ENCODE measurements around the gene IGIP. TPM values are rescaled to one million over a fixed set of nuclear protein-coding genes. Genes with fewer than 3 reads are reported as not detected.

Gene IGIP
- total and polyA plus RNA-seq, 2 donors (not counting 1 experiment from before 2014, with no cell fraction given): 1.3 to 9.9 TPM

GRCh38 chr5:140162781-140163180 lies 37.0 kb downstream of the IGIP start:
- no peak overlapping the region for H3K4me3 ChIP-seq (ENCODE audit: control extremely low read depth in 1 of 5, extremely low read depth in 1 of 5, insufficient read depth in 1 of 5, low read depth in 2 of 5, low read length in 4 of 5)
- no peaks in the 10 kb centered on the region for H3K27me3 ChIP-seq (replicated peaks in 1 of 4; ENCODE audit: control extremely low read depth in 1 of 4, control insufficient read depth in 3 of 4, insufficient read depth in 4 of 4, low read length in 3 of 4)
- no peak overlapping the region for H3K27ac Mint-ChIP-seq
- no peaks in the 10 kb centered on the region for H3K9me3 Mint-ChIP-seq (ENCODE audit: insufficient read depth)
- H3K9me3 ChIP-seq (ENCODE audit: control extremely low read depth in 1 of 3, control insufficient read depth in 2 of 3, insufficient read depth in 1 of 3, low read length in 2 of 3): no peaks in the 10 kb centered on the region
- POLR2A ChIA-PET: no interaction called here
- no peak overlapping the region for H3K27ac ChIP-seq (ENCODE audit: low read length in 2 of 2)
- intact Hi-C loops (cut with micrococcal nuclease): no loop called here
- TF ChIP-seq EZH2 (IDR thresholded peaks at IDR 0.05; ENCODE audit: borderline replicate concordance, insufficient read depth, low read depth, low read length, poor library complexity, severe bottlenecking): no peak
- TF ChIP-seq, protein P1, sequence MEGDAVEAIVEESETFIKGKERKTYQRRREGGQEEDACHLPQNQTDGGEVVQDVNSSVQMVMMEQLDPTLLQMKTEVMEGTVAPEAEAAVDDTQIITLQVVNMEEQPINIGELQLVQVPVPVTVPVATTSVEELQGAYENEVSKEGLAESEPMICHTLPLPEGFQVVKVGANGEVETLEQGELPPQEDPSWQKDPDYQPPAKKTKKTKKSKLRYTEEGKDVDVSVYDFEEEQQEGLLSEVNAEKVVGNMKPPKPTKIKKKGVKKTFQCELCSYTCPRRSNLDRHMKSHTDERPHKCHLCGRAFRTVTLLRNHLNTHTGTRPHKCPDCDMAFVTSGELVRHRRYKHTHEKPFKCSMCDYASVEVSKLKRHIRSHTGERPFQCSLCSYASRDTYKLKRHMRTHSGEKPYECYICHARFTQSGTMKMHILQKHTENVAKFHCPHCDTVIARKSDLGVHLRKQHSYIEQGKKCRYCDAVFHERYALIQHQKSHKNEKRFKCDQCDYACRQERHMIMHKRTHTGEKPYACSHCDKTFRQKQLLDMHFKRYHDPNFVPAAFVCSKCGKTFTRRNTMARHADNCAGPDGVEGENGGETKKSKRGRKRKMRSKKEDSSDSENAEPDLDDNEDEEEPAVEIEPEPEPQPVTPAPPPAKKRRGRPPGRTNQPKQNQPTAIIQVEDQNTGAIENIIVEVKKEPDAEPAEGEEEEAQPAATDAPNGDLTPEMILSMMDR (IDR thresholded peaks at IDR 0.05): no peak
- H3K79me2 ChIP-seq (ENCODE audit: control insufficient read depth, insufficient read depth, low read length): no peaks in the 10 kb centered on the region
- H3K4me2 ChIP-seq (replicated peaks; ENCODE audit: low read depth, low read length, poor library complexity, severe bottlenecking): no peak overlapping the region
- WGBS (ENCODE audit: insufficient coverage): 87% methylated on average over 5 of the region's 5 CpGs
- no peak overlapping the region for H2AFZ ChIP-seq (ENCODE audit: insufficient read depth, low read depth, low read length, poor library complexity, severe bottlenecking)
- ATAC-seq (ENCODE audit: low read depth): no peak
- CTCF ChIA-PET: interaction anchor here (0.5 to 23.0 kb wide), 2 partner anchors 19 to 92 kb away, joined by 3 to 513 read pairs; no protein-coding TSS in a partner anchor
- no peak overlapping the region for H3K4me3 Mint-ChIP-seq
- no peaks in the 10 kb centered on the region for H3K36me3 ChIP-seq (replicated peaks in 1 of 2; ENCODE audit: control extremely low read depth in 1 of 2, control insufficient read depth in 1 of 2, extremely low read depth in 1 of 2, insufficient read depth in 2 of 2, low read length in 1 of 2)
- H3K27me3 Mint-ChIP-seq: peaks cover 3% of the 10 kb centered on the region
- no peaks in the 10 kb centered on the region for H4K20me1 ChIP-seq (ENCODE audit: control insufficient read depth, insufficient read depth, low read length, poor library complexity, severe bottlenecking)
- H3K9ac ChIP-seq (ENCODE audit: low read length): no peak overlapping the region
- DNase-seq: no peak
- H3K4me1 Mint-ChIP-seq: no peaks in the 10 kb centered on the region
- H3K4me1 ChIP-seq (ENCODE audit: control insufficient read depth in 2 of 2, insufficient read depth in 2 of 2, low read length in 2 of 2): no peaks in the 10 kb centered on the region

- DNase-seq (no peak), ATAC-seq (ENCODE audit: low read depth) (no peak)
- Histone ChIP-seq H3K4me1 (ENCODE audit: control insufficient read depth in 2 of 2, insufficient read depth in 2 of 2, low read length in 2 of 2) (no peaks in the 10 kb centered on the region), H3K4me3 (ENCODE audit: control extremely low read depth in 1 of 5, extremely low read depth in 1 of 5, insufficient read depth in 1 of 5, low read depth in 2 of 5, low read length in 4 of 5) (no peak overlapping the region), H3K27ac (ENCODE audit: low read length in 2 of 2) (no peak overlapping the region), H3K4me2 (replicated peaks; ENCODE audit: low read depth, low read length, poor library complexity, severe bottlenecking) (no peak overlapping the region), H3K36me3 (replicated peaks in 1 of 2; ENCODE audit: control extremely low read depth in 1 of 2, control insufficient read depth in 1 of 2, extremely low read depth in 1 of 2, insufficient read depth in 2 of 2, low read length in 1 of 2) (no peaks in the 10 kb centered on the region), H3K9me3 (ENCODE audit: control extremely low read depth in 1 of 3, control insufficient read depth in 2 of 3, insufficient read depth in 1 of 3, low read length in 2 of 3) (no peaks in the 10 kb centered on the region), H3K9ac (ENCODE audit: low read length) (no peak overlapping the region), H4K20me1 (ENCODE audit: control insufficient read depth, insufficient read depth, low read length, poor library complexity, severe bottlenecking) (no peaks in the 10 kb centered on the region), H3K79me2 (ENCODE audit: control insufficient read depth, insufficient read depth, low read length) (no peaks in the 10 kb centered on the region), H3K27me3 (replicated peaks in 1 of 4; ENCODE audit: control extremely low read depth in 1 of 4, control insufficient read depth in 3 of 4, insufficient read depth in 4 of 4, low read length in 3 of 4) (no peaks in the 10 kb centered on the region), H2AFZ (ENCODE audit: insufficient read depth, low read depth, low read length, poor library complexity, severe bottlenecking) (no peak overlapping the region)
- Mint-ChIP-seq H3K27me3 (peaks cover 3% of the 10 kb centered on the region), H3K9me3 (ENCODE audit: insufficient read depth) (no peaks in the 10 kb centered on the region), H3K4me1 (no peaks in the 10 kb centered on the region), H3K27ac (no peak overlapping the region), H3K4me3 (no peak overlapping the region)
- WGBS (ENCODE audit: insufficient coverage): 89% methylated on average over 5 of the region's 5 CpGs
- intact Hi-C loops (cut with micrococcal nuclease): no loop called here
- ChIA-PET CTCF (no interaction called here), POLR2A (no interaction called here)
- TF ChIP-seq, protein P1 (IDR thresholded peaks at IDR 0.05): no peak
- TF ChIP-seq EZH2 (IDR thresholded peaks at IDR 0.05; ENCODE audit: borderline replicate concordance, insufficient read depth, low read depth, low read length, poor library complexity, severe bottlenecking): no peak
Measured at GRCh38 chr5:140165101-140165922, 39.6 kb downstream of the IGIP start.
